Measurements from ENCODE around the gene UBL4B.

DNA sequence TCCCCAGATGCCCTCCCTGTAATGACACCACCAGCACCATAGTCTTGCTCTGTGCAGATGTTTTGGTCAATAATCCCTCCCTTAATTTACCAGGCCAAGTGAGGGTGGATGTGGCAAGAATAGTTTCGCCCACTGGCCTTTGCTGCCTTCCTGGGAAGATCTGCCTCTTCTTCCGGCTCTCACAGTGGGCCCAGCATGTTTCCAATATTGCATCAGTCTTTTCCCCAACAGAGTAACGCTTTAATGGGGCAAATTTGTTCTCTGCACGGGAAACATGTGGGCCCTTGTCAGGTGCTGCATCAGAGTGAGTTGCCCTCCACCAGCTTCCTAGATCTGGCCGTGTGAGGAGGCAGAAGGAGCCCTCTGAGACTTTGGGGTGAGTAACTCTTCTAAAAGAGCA, 29.8 kb upstream of the UBL4B start:
- TF ChIP-seq, protein P1, sequence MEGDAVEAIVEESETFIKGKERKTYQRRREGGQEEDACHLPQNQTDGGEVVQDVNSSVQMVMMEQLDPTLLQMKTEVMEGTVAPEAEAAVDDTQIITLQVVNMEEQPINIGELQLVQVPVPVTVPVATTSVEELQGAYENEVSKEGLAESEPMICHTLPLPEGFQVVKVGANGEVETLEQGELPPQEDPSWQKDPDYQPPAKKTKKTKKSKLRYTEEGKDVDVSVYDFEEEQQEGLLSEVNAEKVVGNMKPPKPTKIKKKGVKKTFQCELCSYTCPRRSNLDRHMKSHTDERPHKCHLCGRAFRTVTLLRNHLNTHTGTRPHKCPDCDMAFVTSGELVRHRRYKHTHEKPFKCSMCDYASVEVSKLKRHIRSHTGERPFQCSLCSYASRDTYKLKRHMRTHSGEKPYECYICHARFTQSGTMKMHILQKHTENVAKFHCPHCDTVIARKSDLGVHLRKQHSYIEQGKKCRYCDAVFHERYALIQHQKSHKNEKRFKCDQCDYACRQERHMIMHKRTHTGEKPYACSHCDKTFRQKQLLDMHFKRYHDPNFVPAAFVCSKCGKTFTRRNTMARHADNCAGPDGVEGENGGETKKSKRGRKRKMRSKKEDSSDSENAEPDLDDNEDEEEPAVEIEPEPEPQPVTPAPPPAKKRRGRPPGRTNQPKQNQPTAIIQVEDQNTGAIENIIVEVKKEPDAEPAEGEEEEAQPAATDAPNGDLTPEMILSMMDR (IDR thresholded peaks at IDR 0.05; ENCODE audit: low read depth, low read length): no peak
- TF ChIP-seq EZH2phosphoT487 (IDR thresholded peaks at IDR 0.05; ENCODE audit: low read depth): no peak
